Type B pancreatic cell (in vitro differentiated cells): ENCODE data around the gene NIPAL1. TPM values are rescaled to one million over a fixed set of nuclear protein-coding genes. Genes with fewer than 3 reads are reported as not detected.

Experiments used
- DNase-seq: peaks from one replicate; pipeline ENCODE4 v3.0.0; 2021; ENCODE audit warnings: mixed read lengths; ENCODE audit not compliant: unreplicated experiment; ENCODE audit errors: extremely low spot score
- H3K27ac Mint-ChIP-seq: 2 replicates; pipeline ENCODE4 v1.8.0; 2021; ENCODE audit warnings: mild to moderate bottlenecking, mixed read lengths
- H3K27me3 Mint-ChIP-seq: 2 replicates; pipeline ENCODE4 v1.8.0; 2021; ENCODE audit warnings: mixed read lengths
- H3K36me3 Mint-ChIP-seq: 2 replicates; pipeline ENCODE4 v1.8.0; 2021; ENCODE audit warnings: mixed read lengths
- H3K4me1 Mint-ChIP-seq: one replicate; pipeline ENCODE4 v1.8.0; 2021; ENCODE audit warnings: mixed read lengths; ENCODE audit not compliant: unreplicated experiment
- H3K4me3 Mint-ChIP-seq: 2 replicates; pipeline ENCODE4 v1.8.0; 2021; ENCODE audit warnings: mild to moderate bottlenecking, mixed read lengths
- H3K9me3 Mint-ChIP-seq: 2 replicates; pipeline ENCODE4 v1.8.0; 2021; ENCODE audit warnings: mixed read lengths
- total RNA-seq: library from RNA; stranded (reverse); gene quantifications from 2 replicates; pipeline ENCODE4 v1.2.1, GENCODE V29; 2021; ENCODE audit warnings: low replicate concordance
- TF ChIP-seq, protein P1 (sequence below): fragments of 200-600 bp; sonication (generic); conservative IDR thresholded peaks from 2 replicates; pipeline ENCODE4 v1.5.0; 2021; ENCODE audit warnings: antibody characterized with exemption, mild to moderate bottlenecking

The NIPAL1 gene
- total RNA-seq, 1 donor from 2014 or later = 13.9 TPM

DNA sequence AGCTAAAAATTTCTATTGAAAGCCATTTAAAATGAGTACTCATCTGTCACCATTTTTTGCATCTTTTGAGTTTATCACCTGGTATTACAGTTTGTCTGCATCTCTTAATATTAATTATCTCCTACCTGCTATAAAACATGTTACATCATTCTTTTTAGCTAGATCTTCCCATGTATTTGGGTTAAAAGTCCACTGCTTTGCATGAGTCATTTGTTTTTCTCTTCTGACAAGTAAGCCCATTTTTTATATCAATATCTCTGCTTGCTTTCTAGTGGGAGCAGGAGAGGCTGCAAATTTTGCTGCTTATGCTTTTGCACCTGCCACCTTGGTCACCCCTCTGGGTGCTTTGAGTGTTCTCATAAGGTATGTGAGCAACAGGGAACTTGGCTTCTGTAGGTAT, 16.1 kb downstream of the NIPAL1 start:
- no peak overlapping the region for H3K27ac Mint-ChIP-seq
- H3K4me1 Mint-ChIP-seq = no peaks in the 10 kb centered on the region
- TF ChIP-seq, protein P1, sequence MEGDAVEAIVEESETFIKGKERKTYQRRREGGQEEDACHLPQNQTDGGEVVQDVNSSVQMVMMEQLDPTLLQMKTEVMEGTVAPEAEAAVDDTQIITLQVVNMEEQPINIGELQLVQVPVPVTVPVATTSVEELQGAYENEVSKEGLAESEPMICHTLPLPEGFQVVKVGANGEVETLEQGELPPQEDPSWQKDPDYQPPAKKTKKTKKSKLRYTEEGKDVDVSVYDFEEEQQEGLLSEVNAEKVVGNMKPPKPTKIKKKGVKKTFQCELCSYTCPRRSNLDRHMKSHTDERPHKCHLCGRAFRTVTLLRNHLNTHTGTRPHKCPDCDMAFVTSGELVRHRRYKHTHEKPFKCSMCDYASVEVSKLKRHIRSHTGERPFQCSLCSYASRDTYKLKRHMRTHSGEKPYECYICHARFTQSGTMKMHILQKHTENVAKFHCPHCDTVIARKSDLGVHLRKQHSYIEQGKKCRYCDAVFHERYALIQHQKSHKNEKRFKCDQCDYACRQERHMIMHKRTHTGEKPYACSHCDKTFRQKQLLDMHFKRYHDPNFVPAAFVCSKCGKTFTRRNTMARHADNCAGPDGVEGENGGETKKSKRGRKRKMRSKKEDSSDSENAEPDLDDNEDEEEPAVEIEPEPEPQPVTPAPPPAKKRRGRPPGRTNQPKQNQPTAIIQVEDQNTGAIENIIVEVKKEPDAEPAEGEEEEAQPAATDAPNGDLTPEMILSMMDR = no peak
- no peak for DNase-seq
- no peaks in the 10 kb centered on the region for H3K9me3 Mint-ChIP-seq
- H3K36me3 Mint-ChIP-seq = peaks cover 18% of the 10 kb centered on the region
- no peak overlapping the region for H3K4me3 Mint-ChIP-seq
- H3K27me3 Mint-ChIP-seq = no peaks in the 10 kb centered on the region

DNA sequence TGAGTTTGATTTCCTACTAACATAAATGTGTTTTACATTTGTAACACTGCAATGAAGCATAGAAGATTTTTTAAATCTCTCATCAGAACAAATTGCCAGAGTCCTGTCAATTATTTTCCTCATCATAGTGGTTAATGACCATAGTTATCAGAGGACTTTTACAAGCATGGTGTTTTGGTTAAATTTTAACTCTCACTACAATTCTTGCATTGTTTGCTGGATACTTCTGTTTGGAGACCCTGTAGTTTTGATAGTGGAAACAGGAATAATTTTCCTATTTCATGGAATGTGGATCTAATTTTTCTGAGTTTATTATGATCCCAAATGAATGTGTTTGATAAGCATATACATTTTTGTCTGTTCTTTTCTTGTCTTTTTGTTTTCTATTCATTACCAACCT, 16.8 kb downstream of the NIPAL1 start:
- Mint-ChIP-seq H3K27me3 (no peaks in the 10 kb centered on the region), H3K36me3 (peaks cover 12% of the 10 kb centered on the region), H3K4me3 (no peak overlapping the region), H3K27ac (no peak overlapping the region), H3K4me1 (no peaks in the 10 kb centered on the region), H3K9me3 (no peaks in the 10 kb centered on the region)
- TF ChIP-seq, protein P1 = no peak
- no peak for DNase-seq

DNA sequence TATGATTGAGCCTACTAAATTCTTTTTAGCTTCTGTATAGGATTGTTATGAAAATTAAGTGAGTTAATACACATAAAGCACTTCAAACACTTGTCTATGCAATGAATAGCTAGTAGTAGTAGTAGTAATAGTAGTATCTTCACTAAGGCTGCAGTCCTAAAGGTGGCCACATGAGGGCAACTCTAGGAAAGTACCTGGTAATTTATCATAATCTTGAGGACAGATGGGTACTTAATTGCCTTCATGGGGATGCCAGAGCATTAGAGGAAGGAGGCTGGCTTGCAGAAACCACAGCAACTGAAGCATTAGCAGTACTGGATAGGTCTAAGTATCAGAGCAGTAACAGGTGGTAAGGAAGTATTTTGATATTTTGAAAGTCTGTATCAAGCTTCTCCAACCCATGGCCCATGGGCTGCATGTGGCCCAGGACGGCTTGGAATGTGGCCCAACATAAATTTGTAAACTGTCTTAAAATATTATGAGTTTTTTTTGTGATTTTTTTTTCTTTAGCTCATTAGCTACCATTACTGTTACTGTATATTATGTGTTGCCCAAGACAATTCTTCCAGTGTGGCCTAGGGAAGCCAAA, 17.3 kb downstream of the NIPAL1 start:
- Mint-ChIP-seq H3K4me3 (no peak overlapping the region), H3K27me3 (no peaks in the 10 kb centered on the region), H3K9me3 (no peaks in the 10 kb centered on the region), H3K27ac (no peak overlapping the region), H3K4me1 (no peaks in the 10 kb centered on the region), H3K36me3 (peaks cover 7% of the 10 kb centered on the region)
- TF ChIP-seq, protein P1 = peak; percentile 73
- DNase-seq = no peak

DNA sequence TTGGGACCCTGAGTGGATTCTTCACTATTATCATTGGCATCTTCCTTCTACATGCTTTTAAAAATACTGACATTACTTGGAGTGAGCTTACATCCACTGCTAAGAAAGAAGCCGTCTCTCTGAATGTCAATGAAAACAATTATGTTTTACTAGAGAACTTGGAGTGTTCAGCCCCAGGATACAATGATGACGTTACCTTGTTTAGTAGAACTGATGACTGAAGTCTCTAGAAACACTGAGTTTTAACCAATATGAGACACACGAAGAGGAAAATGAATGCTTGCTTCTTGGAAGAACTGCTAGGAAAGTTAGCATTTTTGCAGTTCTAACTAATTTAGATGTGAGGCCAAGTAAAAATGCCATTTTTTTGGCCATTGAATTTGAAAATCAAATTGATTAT, 19.4 kb downstream of the NIPAL1 start:
- TF ChIP-seq, protein P1 = no peak
- Mint-ChIP-seq H3K27ac (no peak overlapping the region), H3K36me3 (peaks cover 6% of the 10 kb centered on the region), H3K27me3 (no peaks in the 10 kb centered on the region), H3K4me3 (no peak overlapping the region), H3K9me3 (no peaks in the 10 kb centered on the region), H3K4me1 (no peaks in the 10 kb centered on the region)
- DNase-seq = no peak

DNA sequence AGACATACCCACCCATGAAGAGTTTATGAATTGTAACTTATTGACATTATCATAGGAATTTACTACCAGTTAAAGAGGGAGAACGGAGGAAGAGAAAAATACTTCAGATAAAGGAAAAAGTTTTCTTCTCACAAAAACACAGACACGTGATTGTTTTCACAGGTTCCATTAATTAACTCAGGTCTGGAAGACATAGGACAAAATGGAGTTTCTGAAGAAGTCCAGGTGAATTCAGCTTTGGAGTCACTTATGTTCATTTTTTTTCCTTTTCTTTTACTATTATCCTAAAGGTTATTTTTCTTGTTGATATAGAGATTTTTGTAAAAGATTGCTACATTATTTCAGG, 20.5 kb downstream of the NIPAL1 start:
- Mint-ChIP-seq H3K4me1 (peaks cover 6% of the 10 kb centered on the region), H3K27ac (no peak overlapping the region), H3K9me3 (no peaks in the 10 kb centered on the region), H3K27me3 (no peaks in the 10 kb centered on the region), H3K36me3 (peaks cover 6% of the 10 kb centered on the region), H3K4me3 (no peak overlapping the region)
- no peak for DNase-seq
- TF ChIP-seq, protein P1 = no peak

DNA sequence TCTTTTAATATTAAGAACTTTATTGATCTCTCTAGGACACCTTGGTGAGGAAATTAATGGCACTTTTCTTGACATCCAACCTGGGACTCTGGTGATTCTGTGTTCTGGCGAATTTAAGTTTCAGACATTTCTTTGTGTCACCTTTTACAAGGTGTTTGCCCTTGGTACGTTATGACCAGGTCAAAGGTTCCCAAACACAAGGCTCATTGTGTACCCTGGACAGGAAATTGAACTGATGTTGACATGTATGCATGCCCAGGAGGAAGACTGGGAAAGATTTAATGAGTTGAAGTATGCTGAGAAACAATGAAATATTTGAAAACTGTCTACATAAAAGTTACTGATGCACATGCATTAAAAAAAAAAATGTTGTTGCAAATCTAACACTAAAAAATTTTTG, 22.1 kb downstream of the NIPAL1 start:
- TF ChIP-seq, protein P1 = no peak
- peaks cover 4% of the 10 kb centered on the region for H3K36me3 Mint-ChIP-seq
- no peak for DNase-seq
- H3K27me3 Mint-ChIP-seq = no peaks in the 10 kb centered on the region
- no peak overlapping the region for H3K27ac Mint-ChIP-seq
- peaks cover 16% of the 10 kb centered on the region for H3K4me1 Mint-ChIP-seq
- no peaks in the 10 kb centered on the region for H3K9me3 Mint-ChIP-seq
- H3K4me3 Mint-ChIP-seq = no peak overlapping the region
